Middle frontal gyrus (tissue), 1 donor: ENCODE data around the gene DPP10.
A peak's percentile ranks its signal among the peaks of the same experiment; 100 is the strongest.
"Not testable (repeated sequence)": the region's sequence is repeated elsewhere in the genome, so short reads cannot be mapped to it uniquely, and the experiment has no call there.

Experiments used
- DNase-seq: peaks from one replicate; pipeline ENCODE4 v3.0.0-alpha.2; 2015; ENCODE audit warnings: low spot score; ENCODE audit errors: extremely low spot score

Gene DPP10

DNA sequence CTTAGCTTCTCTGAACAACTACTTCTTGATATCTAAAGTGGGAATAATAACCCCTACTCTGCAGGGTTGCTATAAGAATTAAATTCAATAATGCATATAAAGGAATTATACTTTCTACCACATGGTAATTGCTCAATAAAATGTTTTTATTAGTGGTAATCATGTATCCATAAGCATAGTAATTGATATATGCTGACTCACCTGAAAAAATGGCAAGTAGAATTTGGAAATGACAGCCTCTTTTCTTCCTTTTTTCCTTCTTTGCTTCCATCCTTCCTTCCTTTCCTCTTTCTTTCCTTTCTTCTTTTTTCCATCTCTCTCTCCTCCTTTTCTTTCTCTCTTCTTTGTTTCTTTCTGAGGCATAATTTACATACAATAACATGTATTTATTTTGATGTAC lies 65.3 kb downstream of the DPP10 start:
- no peak for DNase-seq

- no peak for DNase-seq
Observed at GRCh38 chr2:114515882-114516281, 73.4 kb downstream of the DPP10 start.

GRCh38 chr2:114517580-114517979 lies 75.1 kb downstream of the DPP10 start:
- no peak for DNase-seq

DNA sequence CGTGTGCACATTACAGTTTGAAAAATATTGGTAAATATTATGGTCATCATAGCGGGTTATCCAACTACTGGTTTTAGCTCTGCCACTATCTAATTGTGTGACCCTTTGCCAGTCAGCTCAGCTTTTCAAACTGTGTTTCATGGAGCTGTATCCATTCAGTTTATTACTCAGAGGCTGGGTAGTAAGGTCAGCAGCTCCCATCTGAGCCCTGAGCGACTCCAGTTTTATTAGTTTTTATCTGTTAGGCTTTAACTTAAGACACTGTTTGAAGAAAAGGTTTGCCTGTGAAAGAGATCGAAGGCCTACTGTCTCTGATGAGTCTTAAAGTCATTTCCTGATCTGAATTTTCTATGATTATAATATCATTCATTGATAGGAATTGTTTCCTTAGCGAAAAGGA lies 76.3 kb downstream of the DPP10 start:
- DNase-seq, result no peak

- DNase-seq, result not testable (repeated sequence)
Observed at GRCh38 chr2:114522612-114523011, 80.2 kb downstream of the DPP10 start.

- DNase-seq, result no peak
Observed at GRCh38 chr2:114525955-114526354, 83.5 kb downstream of the DPP10 start.

DNA sequence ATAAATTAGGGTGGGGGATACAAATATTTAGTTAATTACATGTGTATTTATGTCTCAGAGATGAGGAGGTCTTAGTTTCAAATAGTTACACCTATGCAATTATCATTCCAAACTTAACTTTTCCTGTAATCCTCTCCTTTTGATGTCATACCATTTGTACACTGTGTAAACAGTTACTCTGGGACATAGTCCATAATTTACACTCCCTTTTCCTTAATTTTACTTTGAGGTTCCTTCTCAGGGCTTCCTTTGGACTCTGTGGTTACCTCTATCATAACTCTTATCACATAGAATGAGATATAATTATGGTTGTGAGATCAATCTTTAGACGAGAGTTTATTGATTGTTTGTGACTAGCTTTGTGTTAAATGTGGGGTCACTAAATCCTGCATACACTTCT lies 84.4 kb downstream of the DPP10 start:
- DNase-seq, result no peak

GRCh38 chr2:114527330-114527983 lies 85.0 kb downstream of the DPP10 start:
- no peak for DNase-seq

DNA sequence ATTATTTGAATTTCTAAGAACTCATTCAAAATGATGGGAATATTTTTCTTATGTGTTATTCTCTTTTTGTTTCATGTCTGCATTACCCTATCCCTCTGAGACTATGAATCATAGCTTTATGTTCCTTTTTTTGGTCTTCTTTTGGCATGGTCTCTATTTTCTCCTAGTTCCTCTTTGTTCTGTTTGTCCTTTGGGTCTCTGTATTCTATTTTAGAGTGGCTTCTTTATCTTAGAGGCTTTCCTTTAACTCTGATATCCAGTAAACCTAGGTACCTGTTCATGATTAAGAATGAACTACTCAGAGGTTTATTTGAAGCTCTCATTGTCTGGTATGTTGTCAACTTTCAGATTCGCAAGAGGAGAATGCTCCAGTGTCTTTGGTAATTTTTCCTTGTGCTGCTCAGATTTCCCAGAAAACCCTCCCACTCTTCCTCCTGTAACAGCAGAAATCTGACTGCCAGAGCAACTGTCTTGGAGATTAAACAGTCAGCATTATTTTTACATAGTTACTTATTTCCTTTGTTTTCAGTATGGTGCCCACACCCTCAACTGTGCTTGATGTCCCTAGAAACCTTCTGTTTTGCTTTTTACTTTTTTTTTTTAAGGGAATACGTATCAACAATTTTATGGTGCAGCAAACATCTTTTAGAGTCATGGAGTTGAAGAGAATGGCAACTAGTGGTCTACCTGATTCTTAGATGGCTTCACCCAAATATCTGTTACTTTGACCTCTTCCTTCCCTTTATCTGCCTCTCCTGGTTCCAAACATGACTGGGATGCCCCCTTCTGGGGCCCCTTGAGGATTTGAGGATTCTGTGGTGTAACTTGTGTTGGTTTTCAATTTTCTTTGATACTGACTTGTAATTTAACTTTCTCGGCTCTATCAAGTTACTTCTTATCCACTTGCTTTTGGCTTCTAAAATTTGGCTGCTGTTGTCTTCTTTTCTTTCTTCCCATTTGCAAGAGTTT lies 92.0 kb downstream of the DPP10 start:
- no peak for DNase-seq

DNA sequence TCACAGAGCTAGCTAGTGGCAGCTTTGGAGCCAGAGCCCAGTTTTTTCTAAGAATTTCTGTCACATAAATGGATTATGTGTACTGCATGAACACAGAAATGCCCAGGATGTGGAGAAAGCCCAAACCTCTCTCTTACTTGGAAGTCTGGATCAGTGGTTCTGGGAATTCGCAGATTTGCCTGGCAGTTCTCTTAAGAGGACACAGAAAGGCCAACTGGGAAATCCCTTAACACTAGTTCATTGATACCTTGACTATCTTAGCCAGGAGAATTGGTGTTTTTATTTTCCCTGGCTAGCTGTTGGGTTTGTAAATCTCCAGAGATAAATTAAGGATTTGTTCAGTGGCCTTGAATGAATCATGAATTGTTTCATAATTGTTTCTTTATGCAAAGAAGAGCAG lies 95.3 kb downstream of the DPP10 start:
- DNase-seq, result no peak

DNA sequence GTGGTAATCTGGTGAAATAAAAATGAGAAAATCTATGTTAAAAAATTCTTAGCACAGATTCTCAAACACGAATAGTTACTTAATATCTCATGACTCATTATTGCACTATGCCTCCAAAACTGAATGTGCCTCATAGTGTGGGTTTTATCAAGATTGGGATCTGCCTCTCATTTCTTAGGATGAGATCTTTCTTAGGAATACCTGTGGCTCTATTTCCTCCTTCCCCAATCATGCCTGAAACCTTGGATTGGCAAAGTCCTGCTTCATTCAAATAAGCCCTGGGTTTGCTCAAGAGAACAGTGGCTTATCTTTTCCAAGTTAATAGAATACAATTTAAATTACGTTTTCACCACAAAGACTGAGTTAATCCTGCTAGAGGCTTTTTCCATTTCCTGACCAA lies 100.3 kb downstream of the DPP10 start:
- no peak for DNase-seq

DNA sequence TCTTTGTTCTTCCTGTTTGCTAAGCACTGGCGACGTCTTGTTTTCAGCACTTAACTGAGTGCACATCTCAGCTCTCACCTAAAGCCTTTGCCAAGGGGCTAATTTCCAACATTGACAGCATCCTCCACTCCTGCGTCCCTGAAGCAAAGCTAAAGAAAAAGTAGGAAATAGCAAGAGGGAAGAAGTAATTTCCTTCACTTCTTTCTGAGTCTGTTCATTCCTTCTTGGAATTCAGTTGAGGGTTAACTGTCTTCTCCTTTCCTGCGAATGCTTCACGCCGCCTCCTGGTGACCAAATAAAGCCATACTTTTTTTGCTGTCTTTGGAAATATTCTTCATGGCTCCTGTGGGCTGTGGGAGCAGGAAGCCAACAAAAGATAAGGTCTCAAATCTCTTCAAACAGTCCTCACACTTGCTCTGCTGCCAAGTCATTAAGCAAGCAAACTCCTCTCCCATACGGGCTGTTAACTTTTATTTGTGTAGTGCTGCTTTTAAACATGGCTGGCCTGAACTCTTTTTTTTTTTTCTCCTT lies 100.9 kb downstream of the DPP10 start:
- DNase-seq, result peak; percentile 9

- DNase-seq, result no peak
Observed at GRCh38 chr2:114545052-114545451, 102.6 kb downstream of the DPP10 start.

DNA sequence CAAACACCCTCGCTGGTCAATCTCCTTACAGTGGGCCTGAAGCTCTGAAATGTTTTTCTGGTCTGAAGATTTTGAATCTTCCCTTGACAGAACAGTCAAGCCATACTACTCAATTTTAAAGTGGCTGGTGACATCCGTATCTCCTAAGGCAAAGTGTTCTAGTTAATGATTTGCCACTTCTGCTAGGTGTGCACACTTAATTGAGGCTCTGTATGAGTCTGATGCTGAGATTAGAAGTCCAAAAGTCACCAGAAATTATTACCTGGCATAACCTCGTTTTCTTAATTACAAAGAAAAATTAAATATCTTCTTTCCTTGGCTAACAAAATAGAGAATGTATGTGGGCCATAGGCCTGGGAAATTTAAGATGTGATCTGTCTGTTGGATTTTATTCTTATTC lies 104.1 kb downstream of the DPP10 start:
- DNase-seq, result no peak

GRCh38 chr2:114548151-114548550 lies 105.7 kb downstream of the DPP10 start:
- no peak for DNase-seq

GRCh38 chr2:114550364-114550763 lies 107.9 kb downstream of the DPP10 start:
- DNase-seq, result no peak

GRCh38 chr2:114550895-114551793 lies 108.7 kb downstream of the DPP10 start:
- peak; percentile 63 for DNase-seq

GRCh38 chr2:114553027-114553426 lies 110.6 kb downstream of the DPP10 start:
- no peak for DNase-seq

GRCh38 chr2:114569166-114569565 lies 126.7 kb downstream of the DPP10 start:
- no peak for DNase-seq

DNA sequence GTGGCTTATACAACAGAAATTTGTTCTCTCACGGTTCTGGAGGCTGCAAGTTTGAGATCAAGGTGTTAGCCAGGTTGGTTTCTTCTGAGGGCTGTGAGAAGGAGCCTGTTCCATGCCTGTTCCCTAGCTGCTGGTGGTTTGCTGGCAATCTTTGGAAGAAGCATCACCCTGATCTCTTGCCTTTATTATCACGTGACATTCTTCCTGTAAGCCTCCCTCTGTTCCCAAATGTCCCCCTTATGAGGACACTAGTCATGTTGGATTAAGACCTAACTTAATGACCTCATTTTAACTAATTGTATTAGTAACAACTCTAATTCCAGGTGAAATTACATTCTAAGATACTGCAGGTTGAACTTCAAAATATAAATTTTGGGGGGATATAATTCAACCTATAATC lies 135.2 kb downstream of the DPP10 start:
- DNase-seq, result no peak

GRCh38 chr2:114579542-114579941 lies 137.1 kb downstream of the DPP10 start:
- no peak for DNase-seq
